ENCODE measurements around the gene PRICKLE4.

The PRICKLE4 gene

DNA sequence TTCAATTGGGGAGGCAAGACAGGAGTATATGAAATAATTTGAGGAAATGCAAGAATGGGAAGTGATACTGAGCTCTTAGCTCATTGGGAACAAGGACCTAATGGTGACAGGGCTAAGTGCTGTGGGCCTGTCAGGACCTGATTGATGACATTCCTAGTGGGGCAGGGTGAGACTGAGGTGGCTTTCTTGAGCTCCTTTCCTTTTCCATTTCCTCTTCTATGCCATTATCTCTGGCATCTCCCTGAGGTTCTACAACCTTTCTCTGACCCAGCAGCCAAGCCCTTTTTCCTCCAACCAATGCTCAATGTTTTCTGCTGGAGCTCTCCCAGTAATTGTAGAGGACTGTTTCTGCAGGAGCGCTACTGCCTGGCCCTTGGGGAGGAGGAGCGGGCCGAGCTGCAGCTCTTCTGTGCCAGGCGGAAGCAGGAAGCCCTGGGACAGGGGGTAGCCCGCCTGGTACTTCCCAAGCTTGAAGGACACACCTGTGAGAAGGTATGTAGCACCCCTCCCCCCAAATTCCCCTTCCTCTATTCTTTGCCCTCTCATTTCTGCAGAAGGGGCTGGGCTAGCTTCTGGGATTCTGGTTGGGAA lies 4.1 kb downstream of the PRICKLE4 start:
- peaks cover 6 to 49% (median 44%) of the 10 kb centered on the region in 5 donors for H3K4me1 ChIP-seq (ENCODE audit: control insufficient read depth in 5 of 5, insufficient read depth in 5 of 5, low read length in 5 of 5)
- H3K27me3 ChIP-seq (ENCODE audit: control insufficient read depth in 5 of 5, insufficient read depth in 4 of 5, low read length in 5 of 5) = no peaks in the 10 kb centered on the region
- H3K27ac ChIP-seq (ENCODE audit: low read depth, low read length) = no peak overlapping the region
- peaks cover 0 to 12% (median 7%) of the 10 kb centered on the region in 5 donors for H3K36me3 ChIP-seq (ENCODE audit: control insufficient read depth in 5 of 5, insufficient read depth in 5 of 5, low read length in 5 of 5)
- H3K9ac ChIP-seq (ENCODE audit: low read length in 5 of 5) = no peak overlapping the region
- no peaks in the 10 kb centered on the region for H3K9me3 ChIP-seq (ENCODE audit: control insufficient read depth in 5 of 5, low read length in 5 of 5)
- H3K4me3 ChIP-seq (ENCODE audit: low read depth in 1 of 5, low read length in 5 of 5) = no peak overlapping the region

DNA sequence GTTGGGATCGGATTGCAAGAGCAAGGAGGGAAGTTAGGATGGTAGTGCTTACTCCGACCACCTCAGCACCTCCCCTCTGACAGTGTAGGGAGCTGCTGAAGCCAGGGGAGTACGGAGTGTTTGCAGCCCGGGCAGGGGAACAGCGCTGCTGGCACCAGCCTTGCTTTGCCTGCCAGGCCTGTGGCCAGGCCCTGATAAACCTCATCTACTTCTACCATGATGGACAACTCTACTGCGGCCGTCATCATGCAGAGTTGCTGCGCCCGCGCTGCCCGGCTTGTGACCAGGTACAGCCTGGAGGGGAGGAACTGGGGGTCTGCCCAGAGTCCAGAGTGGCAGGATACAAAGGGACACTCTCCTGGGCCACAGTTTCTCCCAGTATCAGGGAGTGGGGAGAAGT lies 4.7 kb downstream of the PRICKLE4 start:
- Histone ChIP-seq H3K27ac (ENCODE audit: low read depth, low read length) (no peak overlapping the region), H3K4me3 (ENCODE audit: low read depth in 1 of 5, low read length in 5 of 5) (no peak overlapping the region), H3K4me1 (ENCODE audit: control insufficient read depth in 5 of 5, insufficient read depth in 5 of 5, low read length in 5 of 5) (peaks cover 6 to 49% (median 44%) of the 10 kb centered on the region in 5 donors)

DNA sequence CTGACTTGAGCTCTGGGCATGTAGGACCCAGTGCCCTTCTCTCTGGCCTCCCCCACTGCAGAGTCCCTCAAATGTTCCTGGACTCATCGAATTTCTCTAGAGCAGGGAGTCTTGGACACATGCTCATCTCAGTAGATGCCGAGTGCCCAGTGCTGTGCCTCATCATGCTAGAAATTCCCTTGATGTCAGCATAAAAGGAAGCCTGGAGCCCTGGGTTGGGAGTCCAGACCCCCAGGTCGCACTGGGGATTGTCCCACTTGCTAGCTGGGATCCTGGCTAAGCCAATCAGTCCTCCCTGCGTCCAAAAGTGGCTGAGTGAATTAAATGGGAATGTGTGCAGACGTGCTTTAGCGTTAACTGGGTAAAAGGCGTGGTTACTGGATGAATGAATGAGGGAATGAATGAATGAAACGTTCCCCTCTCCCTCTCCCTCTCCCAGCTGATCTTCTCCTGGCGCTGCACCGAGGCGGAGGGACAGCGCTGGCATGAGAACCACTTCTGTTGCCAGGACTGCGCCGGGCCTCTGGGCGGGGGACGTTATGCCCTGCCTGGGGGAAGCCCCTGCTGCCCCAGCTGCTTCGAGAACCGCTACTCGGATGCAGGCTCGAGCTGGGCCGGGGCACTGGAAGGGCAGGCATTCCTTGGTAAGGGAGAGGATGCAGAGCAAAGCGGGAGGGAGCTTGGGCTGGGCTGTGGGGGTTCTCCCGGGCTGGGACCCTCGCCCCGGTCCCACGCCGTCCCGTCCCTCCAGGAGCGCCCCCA lies 5.3 kb downstream of the PRICKLE4 start:
- Histone ChIP-seq H3K4me1 (ENCODE audit: control insufficient read depth in 5 of 5, insufficient read depth in 5 of 5, low read length in 5 of 5) (peaks cover 6 to 47% (median 41%) of the 10 kb centered on the region in 5 donors), H3K27me3 (ENCODE audit: control insufficient read depth in 5 of 5, insufficient read depth in 4 of 5, low read length in 5 of 5) (no peaks in the 10 kb centered on the region), H3K9ac (ENCODE audit: low read length in 5 of 5) (peak overlapping the region in 4 of 5 donors; percentile 29 to 57 (median 52)), H3K4me3 (ENCODE audit: low read depth in 1 of 5, low read length in 5 of 5) (peak overlapping the region in 4 of 5 donors; percentile 56 to 99 (median 88)), H3K36me3 (ENCODE audit: control insufficient read depth in 5 of 5, insufficient read depth in 5 of 5, low read length in 5 of 5) (peaks cover 8 to 23% (median 16%) of the 10 kb centered on the region in 5 donors), H3K9me3 (ENCODE audit: control insufficient read depth in 5 of 5, low read length in 5 of 5) (no peaks in the 10 kb centered on the region), H3K27ac (ENCODE audit: low read depth, low read length) (peak overlapping the region; percentile 96)

More for the DNA sequence above, 4.7 kb downstream of the PRICKLE4 start:
- Histone ChIP-seq H3K27me3 (ENCODE audit: control insufficient read depth in 5 of 5, insufficient read depth in 4 of 5, low read length in 5 of 5) (no peaks in the 10 kb centered on the region), H3K9me3 (ENCODE audit: control insufficient read depth in 5 of 5, low read length in 5 of 5) (no peaks in the 10 kb centered on the region), H3K36me3 (ENCODE audit: control insufficient read depth in 5 of 5, insufficient read depth in 5 of 5, low read length in 5 of 5) (peaks cover 1 to 17% (median 11%) of the 10 kb centered on the region in 5 donors), H3K9ac (ENCODE audit: low read length in 5 of 5) (peak overlapping the region in 2 of 5 donors; percentile 49 to 56)

DNA sequence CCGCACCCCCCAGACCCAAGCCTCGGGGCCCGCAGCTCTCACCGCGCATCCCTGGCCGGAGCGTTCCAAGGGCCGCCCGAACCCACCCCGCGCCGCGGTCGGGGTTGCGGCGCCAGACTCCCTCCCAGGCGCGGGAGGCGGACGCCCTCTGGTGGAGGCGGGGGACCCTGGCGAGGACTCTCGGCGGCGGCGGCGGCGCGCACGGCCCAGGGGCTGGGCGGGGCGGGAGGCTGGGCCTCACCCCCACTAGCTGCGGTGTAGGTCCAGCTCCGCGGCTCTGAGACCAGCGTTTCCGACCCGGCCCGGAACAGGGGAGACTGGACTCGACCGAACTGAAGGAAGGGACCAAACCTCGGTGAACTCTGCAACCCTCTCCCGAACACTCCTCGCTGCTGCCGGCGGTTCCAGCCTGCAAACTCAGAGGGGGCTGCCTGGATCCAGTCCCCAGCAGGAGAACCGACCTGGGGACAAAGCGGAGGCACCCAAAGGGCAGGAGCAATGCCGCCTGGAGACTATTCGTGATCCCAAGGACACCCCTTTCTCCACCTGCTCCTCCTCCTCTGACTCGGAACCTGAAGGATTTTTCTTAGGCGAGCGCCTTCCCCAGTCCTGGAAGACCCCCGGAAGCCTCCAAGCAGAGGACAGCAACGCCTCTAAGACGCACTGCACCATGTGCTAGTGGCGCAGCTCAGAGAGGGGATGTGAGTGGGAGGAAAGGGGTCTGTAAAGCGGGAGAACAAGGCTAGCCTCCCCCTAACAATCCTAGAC lies 6.1 kb downstream of the PRICKLE4 start:
- H3K27me3 ChIP-seq (ENCODE audit: control insufficient read depth in 5 of 5, insufficient read depth in 4 of 5, low read length in 5 of 5) = no peaks in the 10 kb centered on the region
- H3K9ac ChIP-seq (ENCODE audit: low read length in 5 of 5) = peak overlapping the region; percentile 89 to 100 (median 99)
- peak overlapping the region; percentile 96 for H3K27ac ChIP-seq (ENCODE audit: low read depth, low read length)
- H3K4me3 ChIP-seq (ENCODE audit: low read depth in 1 of 5, low read length in 5 of 5) = peak overlapping the region; percentile 81 to 99 (median 96)
- no peaks in the 10 kb centered on the region for H3K9me3 ChIP-seq (ENCODE audit: control insufficient read depth in 5 of 5, low read length in 5 of 5)
- peaks cover 12 to 29% (median 21%) of the 10 kb centered on the region in 5 donors for H3K36me3 ChIP-seq (ENCODE audit: control insufficient read depth in 5 of 5, insufficient read depth in 5 of 5, low read length in 5 of 5)
- H3K4me1 ChIP-seq (ENCODE audit: control insufficient read depth in 5 of 5, insufficient read depth in 5 of 5, low read length in 5 of 5) = peaks cover 4 to 39% (median 34%) of the 10 kb centered on the region in 5 donors

DNA sequence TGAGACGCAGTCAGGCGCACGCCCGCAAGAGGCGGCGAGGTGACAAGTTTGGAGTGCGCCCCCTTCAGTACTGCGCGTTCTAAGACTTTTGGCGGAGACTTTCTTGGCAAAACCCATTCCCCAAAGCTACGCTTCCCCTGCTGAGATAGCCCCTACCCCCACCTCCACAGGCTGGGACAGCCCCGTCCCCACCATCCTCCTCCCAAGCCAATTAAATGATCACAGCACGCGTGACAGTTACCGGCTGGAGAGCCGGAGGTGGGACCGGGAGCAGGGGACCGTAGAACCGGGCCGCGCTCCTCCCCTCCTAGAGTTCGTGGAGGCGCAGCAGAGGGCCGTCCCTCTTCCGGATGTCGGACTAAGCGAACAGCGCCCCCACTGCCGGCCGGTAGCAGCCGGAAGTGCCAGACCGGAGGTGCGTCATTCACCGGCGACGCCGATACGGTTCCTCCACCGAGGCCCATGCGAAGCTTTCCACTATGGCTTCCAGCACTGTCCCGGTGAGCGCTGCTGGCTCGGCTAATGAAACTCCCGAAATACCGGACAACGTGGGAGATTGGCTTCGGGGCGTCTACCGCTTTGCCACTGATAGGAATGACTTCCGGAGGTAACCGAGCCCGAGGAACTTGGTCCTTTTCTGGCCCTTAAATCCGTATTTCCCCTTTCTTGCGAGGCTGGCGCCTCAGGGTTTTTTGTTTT lies 6.8 kb downstream of the PRICKLE4 start, which contains the start of gene TOMM6:
TSS of gene TOMM6 (plus strand) at position 476 of the 699 bp plus-strand sequence. CDS start at position 480, 4 bp downstream.
- no peaks in the 10 kb centered on the region for H3K9me3 ChIP-seq (ENCODE audit: control insufficient read depth in 5 of 5, low read length in 5 of 5)
- peak within 1 kb of the TSS; percentile 95 to 100 (median 99) for H3K9ac ChIP-seq (ENCODE audit: low read length in 5 of 5)
- peak within 1 kb of the TSS; percentile 81 to 99 (median 96) for H3K4me3 ChIP-seq (ENCODE audit: low read depth in 1 of 5, low read length in 5 of 5)
- H3K4me1 ChIP-seq (ENCODE audit: control insufficient read depth in 5 of 5, insufficient read depth in 5 of 5, low read length in 5 of 5) = peaks cover 4 to 34% (median 31%) of the 10 kb centered on the region in 5 donors
- peak within 1 kb of the TSS; percentile 96 for H3K27ac ChIP-seq (ENCODE audit: low read depth, low read length)
- peaks cover 15 to 36% (median 28%) of the 10 kb centered on the region in 5 donors for H3K36me3 ChIP-seq (ENCODE audit: control insufficient read depth in 5 of 5, insufficient read depth in 5 of 5, low read length in 5 of 5)
- H3K27me3 ChIP-seq (ENCODE audit: control insufficient read depth in 5 of 5, insufficient read depth in 4 of 5, low read length in 5 of 5) = no peaks in the 10 kb centered on the region

DNA sequence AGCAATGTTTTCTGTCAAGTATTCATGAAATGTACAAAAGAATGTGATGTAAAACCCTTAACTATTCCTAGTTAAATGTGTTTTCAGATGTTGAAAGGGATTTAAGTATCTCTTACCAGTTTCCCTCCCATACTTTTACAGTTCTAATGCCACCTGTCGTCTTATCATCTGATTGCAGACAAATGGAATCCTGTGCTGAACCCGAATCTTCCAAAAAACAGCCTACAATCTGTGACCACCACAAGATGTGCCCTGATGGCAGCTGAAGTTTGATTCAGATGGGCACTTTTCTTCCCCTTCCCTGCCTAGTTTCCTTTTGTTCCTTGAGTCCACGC lies 8.8 kb downstream of the PRICKLE4 start:
- H3K27ac ChIP-seq (ENCODE audit: low read depth, low read length) = no peak overlapping the region
- peaks cover 15 to 45% (median 31%) of the 10 kb centered on the region in 5 donors for H3K36me3 ChIP-seq (ENCODE audit: control insufficient read depth in 5 of 5, insufficient read depth in 5 of 5, low read length in 5 of 5)

DNA sequence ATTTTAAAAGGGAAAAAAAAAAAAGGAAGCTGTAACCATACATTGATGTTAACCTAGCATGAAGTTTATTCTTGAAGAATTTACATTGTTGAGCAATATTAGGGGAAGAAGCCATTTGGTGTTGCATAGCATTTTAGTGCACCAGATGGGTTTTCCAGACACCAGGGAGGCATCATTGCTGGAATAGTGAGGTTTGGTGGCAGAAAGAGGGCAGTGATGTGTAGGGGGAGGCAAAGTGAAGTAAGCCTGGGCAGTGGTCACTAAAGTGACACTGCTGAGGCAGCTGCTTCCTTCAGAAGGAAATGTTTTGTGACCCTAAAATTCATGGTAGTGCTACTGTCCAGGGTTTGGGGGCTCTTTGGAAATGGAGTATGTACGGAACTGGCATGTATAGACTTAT lies 9.5 kb downstream of the PRICKLE4 start:
- peaks cover 3 to 26% (median 25%) of the 10 kb centered on the region in 5 donors for H3K4me1 ChIP-seq (ENCODE audit: control insufficient read depth in 5 of 5, insufficient read depth in 5 of 5, low read length in 5 of 5)
- no peak overlapping the region for H3K27ac ChIP-seq (ENCODE audit: low read depth, low read length)
- H3K27me3 ChIP-seq (ENCODE audit: control insufficient read depth in 5 of 5, insufficient read depth in 4 of 5, low read length in 5 of 5) = no peaks in the 10 kb centered on the region
- H3K36me3 ChIP-seq (ENCODE audit: control insufficient read depth in 5 of 5, insufficient read depth in 5 of 5, low read length in 5 of 5) = peaks cover 19 to 52% (median 36%) of the 10 kb centered on the region in 5 donors
- no peaks in the 10 kb centered on the region for H3K9me3 ChIP-seq (ENCODE audit: control insufficient read depth in 5 of 5, low read length in 5 of 5)
- no peak overlapping the region for H3K9ac ChIP-seq (ENCODE audit: low read length in 5 of 5)
- no peak overlapping the region for H3K4me3 ChIP-seq (ENCODE audit: low read depth in 1 of 5, low read length in 5 of 5)

More for the DNA sequence above, 8.8 kb downstream of the PRICKLE4 start:
- peak overlapping the region in 1 of 5 donors; percentile 3 for H3K9ac ChIP-seq (ENCODE audit: low read length in 5 of 5)
- no peak overlapping the region for H3K4me3 ChIP-seq (ENCODE audit: low read depth in 1 of 5, low read length in 5 of 5)
- H3K4me1 ChIP-seq (ENCODE audit: control insufficient read depth in 5 of 5, insufficient read depth in 5 of 5, low read length in 5 of 5) = peaks cover 4 to 31% (median 30%) of the 10 kb centered on the region in 5 donors
- no peaks in the 10 kb centered on the region for H3K27me3 ChIP-seq (ENCODE audit: control insufficient read depth in 5 of 5, insufficient read depth in 4 of 5, low read length in 5 of 5)
- no peaks in the 10 kb centered on the region for H3K9me3 ChIP-seq (ENCODE audit: control insufficient read depth in 5 of 5, low read length in 5 of 5)

DNA sequence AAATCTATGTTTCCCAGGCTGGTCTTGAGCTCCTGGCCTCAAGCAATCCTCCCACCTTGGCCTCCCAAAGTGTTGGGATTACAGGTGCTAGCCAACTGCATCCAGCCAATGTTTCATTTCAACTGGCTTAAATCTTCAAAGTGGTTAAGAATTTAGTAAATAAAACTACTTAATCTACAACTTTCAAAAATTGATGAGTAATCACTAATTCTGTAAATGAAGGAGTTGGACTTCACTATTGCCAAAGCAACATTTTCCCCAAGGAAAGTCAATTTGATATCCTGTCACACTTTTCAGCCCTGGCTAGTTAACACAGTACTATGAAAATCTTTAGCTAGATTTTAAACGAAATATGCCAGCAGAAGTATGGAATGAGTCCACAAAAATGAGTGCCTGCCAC lies 10.7 kb downstream of the PRICKLE4 start:
- Histone ChIP-seq H3K4me3 (ENCODE audit: low read depth in 1 of 5, low read length in 5 of 5) (no peak overlapping the region), H3K9me3 (ENCODE audit: control insufficient read depth in 5 of 5, low read length in 5 of 5) (no peaks in the 10 kb centered on the region), H3K27me3 (ENCODE audit: control insufficient read depth in 5 of 5, insufficient read depth in 4 of 5, low read length in 5 of 5) (no peaks in the 10 kb centered on the region), H3K4me1 (ENCODE audit: control insufficient read depth in 5 of 5, insufficient read depth in 5 of 5, low read length in 5 of 5) (peaks cover 0 to 14% (median 12%) of the 10 kb centered on the region in 5 donors), H3K36me3 (ENCODE audit: control insufficient read depth in 5 of 5, insufficient read depth in 5 of 5, low read length in 5 of 5) (peaks cover 23 to 60% (median 42%) of the 10 kb centered on the region in 5 donors), H3K27ac (ENCODE audit: low read depth, low read length) (no peak overlapping the region), H3K9ac (ENCODE audit: low read length in 5 of 5) (no peak overlapping the region)

DNA sequence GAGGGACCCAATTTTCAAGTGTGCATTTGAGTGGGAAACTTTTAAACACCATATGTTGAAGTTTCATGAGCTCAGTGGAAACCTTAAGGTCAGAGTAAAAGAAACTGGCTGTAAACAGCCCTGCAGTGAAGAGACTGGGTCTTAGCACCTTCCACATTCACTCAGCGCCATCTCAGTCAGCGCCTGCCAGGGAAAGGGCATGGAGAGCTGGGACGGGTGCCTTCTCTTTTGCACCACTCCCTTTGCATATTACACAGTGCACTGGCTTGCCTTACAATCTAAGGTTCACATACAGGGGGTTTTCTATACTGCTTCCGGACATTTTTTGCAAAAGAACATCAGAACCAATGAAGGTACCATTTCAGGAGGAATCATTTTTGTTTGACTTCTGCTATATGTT lies 11.4 kb downstream of the PRICKLE4 start:
- Histone ChIP-seq H3K27ac (ENCODE audit: low read depth, low read length) (no peak overlapping the region), H3K27me3 (ENCODE audit: control insufficient read depth in 5 of 5, insufficient read depth in 4 of 5, low read length in 5 of 5) (no peaks in the 10 kb centered on the region), H3K4me1 (ENCODE audit: control insufficient read depth in 5 of 5, insufficient read depth in 5 of 5, low read length in 5 of 5) (peaks cover 0 to 8% (median 8%) of the 10 kb centered on the region in 5 donors), H3K36me3 (ENCODE audit: control insufficient read depth in 5 of 5, insufficient read depth in 5 of 5, low read length in 5 of 5) (peaks cover 26 to 65% (median 42%) of the 10 kb centered on the region in 5 donors), H3K9me3 (ENCODE audit: control insufficient read depth in 5 of 5, low read length in 5 of 5) (no peaks in the 10 kb centered on the region), H3K9ac (ENCODE audit: low read length in 5 of 5) (no peak overlapping the region), H3K4me3 (ENCODE audit: low read depth in 1 of 5, low read length in 5 of 5) (no peak overlapping the region)

Data from subcutaneous abdominal adipose tissue (tissue), 5 donors.